ENCODE data around the gene PLIN5. TPM values are rescaled to one million over a fixed set of nuclear protein-coding genes. Genes with fewer than 3 reads are reported as not detected.

The PLIN5 gene
- total RNA-seq, 1 donor from 2014 or later, result 17.1 TPM

GRCh38 chr19:4550479-4551050 is 15.5 kb upstream of the PLIN5 start:
- TF ChIP-seq CTCF (IDR thresholded peaks at IDR 0.05), result no peak
- DNase-seq (ENCODE audit: low spot score in 2 of 2), result no peak
- Histone ChIP-seq H3K9me3 (no peaks in the 10 kb centered on the region), H3K27me3 (no peaks in the 10 kb centered on the region), H3K4me1 (no peaks in the 10 kb centered on the region), H3K27ac (no peak overlapping the region), H3K36me3 (no peaks in the 10 kb centered on the region), H3K4me3 (no peak overlapping the region)
- intact Hi-C loops (cut with DNase I), result no loop called here

GRCh38 chr19:4550018-4550417 is 15.0 kb upstream of the PLIN5 start:
- Histone ChIP-seq H3K36me3 (no peaks in the 10 kb centered on the region), H3K4me3 (no peak overlapping the region), H3K9me3 (no peaks in the 10 kb centered on the region), H3K27ac (no peak overlapping the region), H3K27me3 (no peaks in the 10 kb centered on the region), H3K4me1 (no peaks in the 10 kb centered on the region)
- DNase-seq (ENCODE audit: low spot score in 2 of 2), result no peak
- intact Hi-C loops (cut with DNase I), result no loop called here
- TF ChIP-seq CTCF (IDR thresholded peaks at IDR 0.05), result no peak

- Histone ChIP-seq H3K4me1 (no peaks in the 10 kb centered on the region), H3K9me3 (no peaks in the 10 kb centered on the region), H3K36me3 (no peaks in the 10 kb centered on the region), H3K27me3 (no peaks in the 10 kb centered on the region), H3K27ac (no peak overlapping the region), H3K4me3 (no peak overlapping the region)
- DNase-seq (ENCODE audit: low spot score in 2 of 2), result no peak
- intact Hi-C loops (cut with DNase I), result no loop called here
- TF ChIP-seq CTCF (IDR thresholded peaks at IDR 0.05), result no peak
These were observed 13.2 kb upstream of the PLIN5 start for GRCh38 chr19:4548238-4548584.

- Histone ChIP-seq H3K4me3 (no peak overlapping the region), H3K4me1 (no peaks in the 10 kb centered on the region), H3K36me3 (no peaks in the 10 kb centered on the region), H3K27ac (no peak overlapping the region), H3K27me3 (no peaks in the 10 kb centered on the region), H3K9me3 (no peaks in the 10 kb centered on the region)
- intact Hi-C loops (cut with DNase I), result no loop called here
- TF ChIP-seq CTCF (IDR thresholded peaks at IDR 0.05), result no peak
- no peak for DNase-seq (ENCODE audit: low spot score in 2 of 2)
These were observed 12.5 kb upstream of the PLIN5 start for GRCh38 chr19:4547303-4548237.

GRCh38 chr19:4543842-4544647 is 9.0 kb upstream of the PLIN5 start:
- Histone ChIP-seq H3K4me3 (no peak overlapping the region), H3K36me3 (no peaks in the 10 kb centered on the region), H3K27me3 (no peaks in the 10 kb centered on the region), H3K9me3 (no peaks in the 10 kb centered on the region), H3K27ac (no peak overlapping the region), H3K4me1 (no peaks in the 10 kb centered on the region)
- intact Hi-C loops (cut with DNase I), result no loop called here
- TF ChIP-seq CTCF (IDR thresholded peaks at IDR 0.05), result no peak
- no peak for DNase-seq (ENCODE audit: low spot score in 2 of 2)
